OCI-LY1 (cell line): ENCODE data around the gene ICA1.

Experiments
- CTCF ChIP-seq: fragments of 200-600 bp; sonication (generic), shearing (Covaris generic); IDR thresholded peaks from 2 replicates; pipeline ENCODE4 v1.5.1; 2017; ENCODE audit warnings: mild to moderate bottlenecking, antibody characterized with exemption, low read length, moderate library complexity, mixed read lengths
- EZH2 ChIP-seq: fragments of 200-600 bp; sonication (generic), shearing (Covaris generic); IDR thresholded peaks from 2 replicates; pipeline ENCODE4 v1.8.0; 2017; ENCODE audit warnings: borderline replicate concordance, mixed run types, mild to moderate bottlenecking, antibody characterized with exemption, low read length, moderate library complexity, mixed read lengths

DNA sequence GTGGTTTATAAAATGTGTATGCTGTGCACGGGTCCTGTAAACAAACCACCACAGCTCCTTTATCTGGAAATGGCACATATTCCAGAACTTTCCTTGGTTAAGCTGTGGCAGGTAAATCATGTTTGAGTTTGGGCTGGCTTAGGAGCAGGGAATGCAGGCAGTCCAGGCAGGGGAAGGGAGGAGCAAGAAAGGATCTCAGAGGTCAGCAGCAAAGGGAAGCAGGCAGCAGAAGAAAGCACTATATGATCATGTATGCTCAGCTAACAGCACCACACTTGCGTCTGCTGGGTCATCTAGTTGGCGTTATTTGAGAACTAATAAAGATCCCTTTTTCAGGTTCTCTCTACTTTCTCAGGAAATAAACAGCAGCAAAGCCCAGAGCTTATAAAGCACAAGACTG is 7.8 kb downstream of the ICA1 start:
- TF ChIP-seq CTCF (no peak), EZH2 (no peak)
